NCI-H1105 treated with DMSO at 0.1 percent for 48 hours (cell line): ENCODE measurements around the gene TNFRSF8.

Experiments
- DNase-seq: peaks from one replicate; lab custom pipeline; 2025; lab: John Stamatoyannopoulos, UW

TNFRSF8 gene

GRCh38 chr1:12191242-12192032 lies 128.3 kb downstream of the TNFRSF8 start:
- peak; percentile 37 for DNase-seq
